ENCODE data around the gene ZNF688.
"Not testable (repeated sequence)": the region's sequence is repeated elsewhere in the genome, so short reads cannot be mapped to it uniquely, and the experiment has no call there.

ZNF688 gene

GRCh38 chr16:30533748-30534367 lies 37.7 kb downstream of the ZNF688 start:
- DNase-seq (ENCODE audit: low read depth in 2 of 2), result no peak

GRCh38 chr16:30533146-30533522 lies 38.4 kb downstream of the ZNF688 start:
- no peak for DNase-seq (ENCODE audit: low read depth in 2 of 2)

- DNase-seq (ENCODE audit: low read depth in 2 of 2), result no peak
Measured at GRCh38 chr16:30532285-30533145, 39.0 kb downstream of the ZNF688 start.

GRCh38 chr16:30530163-30531037 lies 41.1 kb downstream of the ZNF688 start:
- DNase-seq (ENCODE audit: low read depth in 2 of 2), result no peak

- DNase-seq (ENCODE audit: low read depth in 2 of 2), result no peak
Measured at GRCh38 chr16:30528799-30529457, 42.6 kb downstream of the ZNF688 start.

GRCh38 chr16:30527635-30528178 lies 43.8 kb downstream of the ZNF688 start:
- no peak for DNase-seq (ENCODE audit: low read depth in 2 of 2)

GRCh38 chr16:30526823-30527634 lies 44.5 kb downstream of the ZNF688 start:
- peak; percentile 75 to 89 for DNase-seq (ENCODE audit: low read depth in 2 of 2)

GRCh38 chr16:30526137-30526822 lies 45.2 kb downstream of the ZNF688 start, which contains the start of gene ZNF768:
Gene ZNF768 (minus strand): TSS chr16:30526566. CDS start chr16:30526413, 153 bp downstream.
- DNase-seq (ENCODE audit: low read depth in 2 of 2), result no peak

- no peak for DNase-seq (ENCODE audit: low read depth in 2 of 2)
Measured at GRCh38 chr16:30525844-30526136, 45.7 kb downstream of the ZNF688 start.

- no peak for DNase-seq (ENCODE audit: low read depth in 2 of 2)
Measured at GRCh38 chr16:30524575-30525568, 46.6 kb downstream of the ZNF688 start.

GRCh38 chr16:30523768-30524574 lies 47.5 kb downstream of the ZNF688 start:
- no peak for DNase-seq (ENCODE audit: low read depth in 2 of 2)

GRCh38 chr16:30522702-30523463 lies 48.6 kb downstream of the ZNF688 start:
- not testable (repeated sequence) for DNase-seq (ENCODE audit: low read depth in 2 of 2)

- DNase-seq (ENCODE audit: low read depth in 2 of 2), result no peak
Measured at GRCh38 chr16:30521873-30522641, 49.5 kb downstream of the ZNF688 start.

- DNase-seq (ENCODE audit: low read depth in 2 of 2), result no peak
Measured at GRCh38 chr16:30521476-30521872, 50.0 kb downstream of the ZNF688 start.
